Activated naive CD8-positive, alpha-beta T cell treated with anti-CD3 and anti-CD28 coated beads for 36 hours (primary cell): Measurements from ENCODE around the gene POLDIP3. TPM values are rescaled to one million over a fixed set of nuclear protein-coding genes. Genes with fewer than 3 reads are reported as not detected.
"Not testable (repeated sequence)": the region's sequence is repeated elsewhere in the genome, so short reads cannot be mapped to it uniquely, and the experiment has no call there.

ENCODE experiments used
- DNase-seq: peaks from one replicate; pipeline ENCODE4 v3.0.0; 2021
- H3K27ac Mint-ChIP-seq: one replicate; pipeline ENCODE4 v1.8.0; 2022; ENCODE audit warnings: mild to moderate bottlenecking, moderate library complexity, mixed read lengths
- H3K27me3 Mint-ChIP-seq: one replicate; pipeline ENCODE4 v1.8.0; 2022; ENCODE audit warnings: mild to moderate bottlenecking, mixed read lengths
- H3K36me3 Mint-ChIP-seq: one replicate; pipeline ENCODE4 v1.8.0; 2021; ENCODE audit warnings: mild to moderate bottlenecking, mixed read lengths
- H3K4me1 Mint-ChIP-seq: one replicate; pipeline ENCODE4 v1.8.0; 2021; ENCODE audit warnings: mixed read lengths
- H3K4me3 Mint-ChIP-seq: one replicate; pipeline ENCODE4 v1.8.0; 2022; ENCODE audit warnings: mild to moderate bottlenecking, moderate library complexity, mixed read lengths
- H3K9me3 Mint-ChIP-seq: one replicate; pipeline ENCODE4 v1.8.0; 2022; ENCODE audit warnings: mixed read lengths
- total RNA-seq, 2 experiments: library from RNA; stranded (reverse); gene quantifications; one replicate each; pipeline ENCODE4 v1.2.3, GENCODE V29; 2021

The POLDIP3 gene
- total RNA-seq, 2 experiments from 2014 or later: 71.7 to 72.0 TPM

DNA sequence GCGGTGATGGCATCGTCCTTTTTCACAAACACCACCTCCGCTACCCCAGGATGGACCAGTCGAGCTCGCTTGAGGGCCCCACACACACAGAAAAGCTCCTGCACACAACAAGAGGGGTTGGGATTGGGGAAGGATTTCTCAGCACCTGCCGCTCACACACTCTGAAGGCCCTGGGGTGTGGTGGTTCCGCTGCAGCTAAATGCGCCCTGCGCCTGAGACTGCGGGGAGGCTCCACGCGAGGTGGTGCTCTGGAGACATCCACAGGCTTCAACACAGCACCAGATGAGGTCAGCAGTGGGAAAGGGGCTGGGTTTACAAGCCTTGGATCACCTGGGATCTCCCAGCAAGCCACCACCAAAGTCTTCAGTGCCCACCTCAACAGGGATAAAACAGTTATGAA, 22.7 kb downstream of the POLDIP3 start:
- no peaks in the 10 kb centered on the region for H3K9me3 Mint-ChIP-seq
- H3K27ac Mint-ChIP-seq: no peak overlapping the region
- H3K27me3 Mint-ChIP-seq: no peaks in the 10 kb centered on the region
- H3K4me3 Mint-ChIP-seq: no peak overlapping the region
- H3K4me1 Mint-ChIP-seq: no peaks in the 10 kb centered on the region
- peaks cover 10% of the 10 kb centered on the region for H3K36me3 Mint-ChIP-seq
- DNase-seq: no peak

GRCh38 chr22:42587588-42588175, 27.0 kb downstream of the POLDIP3 start:
- Mint-ChIP-seq H3K36me3 (peaks cover 10% of the 10 kb centered on the region), H3K27ac (no peak overlapping the region), H3K4me1 (peaks cover 4% of the 10 kb centered on the region), H3K9me3 (no peaks in the 10 kb centered on the region), H3K4me3 (no peak overlapping the region), H3K27me3 (no peaks in the 10 kb centered on the region)
- DNase-seq: no peak

DNA sequence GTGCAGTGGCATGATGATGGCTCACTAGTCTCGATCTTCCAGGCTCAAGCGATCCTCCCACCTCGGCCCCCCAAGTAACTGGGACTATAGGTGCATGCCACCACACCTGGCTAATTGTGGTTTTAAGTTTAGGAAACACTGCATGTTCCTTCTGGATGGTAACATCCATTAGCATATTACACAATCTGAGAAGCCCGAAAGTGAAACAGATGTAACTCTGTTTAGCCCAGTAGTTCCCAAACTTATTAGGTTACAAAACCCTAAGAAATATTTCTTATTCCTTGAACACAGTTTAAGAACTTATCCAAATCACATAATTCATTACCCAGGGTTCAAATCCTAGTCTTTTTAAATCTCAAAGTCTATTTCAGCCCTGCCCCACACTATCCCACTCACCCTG, 28.3 kb downstream of the POLDIP3 start:
- H3K9me3 Mint-ChIP-seq: no peaks in the 10 kb centered on the region
- H3K4me3 Mint-ChIP-seq: no peak overlapping the region
- H3K36me3 Mint-ChIP-seq: peaks cover 17% of the 10 kb centered on the region
- H3K27ac Mint-ChIP-seq: peak overlapping the region; percentile 13
- H3K4me1 Mint-ChIP-seq: peaks cover 9% of the 10 kb centered on the region
- DNase-seq: no peak
- no peaks in the 10 kb centered on the region for H3K27me3 Mint-ChIP-seq

DNA sequence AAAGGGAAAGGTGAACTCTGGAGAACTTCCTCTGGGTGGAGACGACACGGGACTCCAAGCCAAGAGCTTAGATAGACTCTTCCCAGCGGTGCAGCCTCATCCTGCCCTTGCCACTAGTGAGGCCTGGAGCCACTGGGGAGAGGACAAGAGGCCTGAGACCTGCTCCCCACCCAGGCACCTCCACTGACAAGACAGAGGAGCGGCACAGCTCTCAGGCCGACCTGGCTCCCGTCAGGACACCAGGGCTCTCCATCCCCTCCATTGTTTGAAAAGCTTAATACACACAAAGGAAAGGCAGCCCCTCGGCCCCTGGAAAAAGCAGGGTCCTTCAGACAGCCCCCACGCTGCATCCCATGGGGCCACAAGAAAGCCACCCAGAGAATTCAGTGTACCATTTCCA, 29.6 kb downstream of the POLDIP3 start:
- Mint-ChIP-seq H3K27me3 (no peaks in the 10 kb centered on the region), H3K36me3 (peaks cover 24% of the 10 kb centered on the region), H3K4me1 (peaks cover 12% of the 10 kb centered on the region), H3K4me3 (no peak overlapping the region), H3K9me3 (no peaks in the 10 kb centered on the region), H3K27ac (peak overlapping the region; percentile 42)
- DNase-seq: no peak

DNA sequence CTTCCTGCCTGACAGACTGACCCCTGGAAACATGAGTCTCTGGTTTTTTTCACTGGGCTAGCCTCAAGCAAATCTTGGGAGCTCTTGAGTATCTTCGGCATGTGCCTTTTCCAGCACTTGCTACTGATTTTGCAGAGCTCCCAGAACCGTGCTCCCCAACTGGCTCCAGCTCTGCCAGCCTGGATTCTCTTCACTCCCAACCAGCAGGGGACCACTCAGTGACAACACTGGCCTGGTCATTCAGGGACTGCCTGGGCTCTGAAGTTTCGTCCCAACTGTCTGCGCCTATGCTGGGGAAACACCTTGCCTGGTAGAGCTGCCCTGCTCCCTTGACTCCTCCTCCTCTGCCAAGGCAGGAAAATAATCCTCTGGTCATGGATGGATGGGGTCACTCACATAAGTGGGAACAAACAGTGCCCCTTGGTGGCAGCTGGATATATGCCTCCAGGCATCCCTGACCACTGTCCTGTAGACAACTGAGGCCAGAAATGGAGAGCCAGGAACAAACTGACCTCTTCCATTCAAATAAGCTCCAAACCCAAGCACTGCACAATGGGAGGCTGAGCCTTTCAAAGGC, 30.2 kb downstream of the POLDIP3 start:
- no peaks in the 10 kb centered on the region for H3K27me3 Mint-ChIP-seq
- peaks cover 27% of the 10 kb centered on the region for H3K36me3 Mint-ChIP-seq
- peaks cover 17% of the 10 kb centered on the region for H3K4me1 Mint-ChIP-seq
- H3K4me3 Mint-ChIP-seq: no peak overlapping the region
- no peaks in the 10 kb centered on the region for H3K9me3 Mint-ChIP-seq
- H3K27ac Mint-ChIP-seq: no peak overlapping the region
- DNase-seq: no peak

DNA sequence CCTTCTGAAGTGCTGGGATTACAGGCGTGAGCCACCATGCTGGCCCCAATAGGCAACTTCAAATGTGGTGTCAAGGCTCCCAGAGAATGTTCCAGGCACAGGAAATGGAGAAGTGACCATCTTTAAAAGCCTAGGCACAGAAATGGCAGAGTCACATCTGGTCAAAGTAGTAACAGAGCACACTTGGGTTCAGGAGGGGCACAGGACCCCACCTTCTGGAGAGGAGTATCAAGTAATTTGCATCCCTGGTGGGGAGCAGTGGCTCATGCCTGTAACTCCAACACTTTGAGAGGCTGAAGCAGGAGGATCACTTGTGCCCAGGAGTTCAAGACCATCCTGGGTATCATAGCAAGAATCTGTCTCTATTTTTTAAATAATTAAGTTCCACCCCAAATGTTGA, 31.7 kb downstream of the POLDIP3 start:
- no peak overlapping the region for H3K4me3 Mint-ChIP-seq
- H3K9me3 Mint-ChIP-seq: no peaks in the 10 kb centered on the region
- no peak overlapping the region for H3K27ac Mint-ChIP-seq
- H3K36me3 Mint-ChIP-seq: peaks cover 30% of the 10 kb centered on the region
- H3K4me1 Mint-ChIP-seq: peaks cover 17% of the 10 kb centered on the region
- DNase-seq: no peak
- no peaks in the 10 kb centered on the region for H3K27me3 Mint-ChIP-seq

- Mint-ChIP-seq H3K4me1 (peaks cover 17% of the 10 kb centered on the region), H3K36me3 (peaks cover 28% of the 10 kb centered on the region)
- DNase-seq: peak; percentile 89
These were observed 32.6 kb downstream of the POLDIP3 start for GRCh38 chr22:42581762-42582716.

GRCh38 chr22:42581194-42581761, 33.4 kb downstream of the POLDIP3 start:
- Mint-ChIP-seq H3K36me3 (peaks cover 28% of the 10 kb centered on the region), H3K27ac (peak overlapping the region; percentile 97), H3K4me1 (peaks cover 14% of the 10 kb centered on the region), H3K4me3 (peak overlapping the region; percentile 98)
- not testable (repeated sequence) for H3K27me3 Mint-ChIP-seq, DNase-seq, H3K9me3 Mint-ChIP-seq

More at GRCh38 chr22:42581762-42582716, 32.6 kb downstream of the POLDIP3 start:
- Mint-ChIP-seq H3K9me3 (no peaks in the 10 kb centered on the region), H3K4me3 (peak overlapping the region; percentile 98), H3K27ac (peak overlapping the region; percentile 97), H3K27me3 (no peaks in the 10 kb centered on the region)

DNA sequence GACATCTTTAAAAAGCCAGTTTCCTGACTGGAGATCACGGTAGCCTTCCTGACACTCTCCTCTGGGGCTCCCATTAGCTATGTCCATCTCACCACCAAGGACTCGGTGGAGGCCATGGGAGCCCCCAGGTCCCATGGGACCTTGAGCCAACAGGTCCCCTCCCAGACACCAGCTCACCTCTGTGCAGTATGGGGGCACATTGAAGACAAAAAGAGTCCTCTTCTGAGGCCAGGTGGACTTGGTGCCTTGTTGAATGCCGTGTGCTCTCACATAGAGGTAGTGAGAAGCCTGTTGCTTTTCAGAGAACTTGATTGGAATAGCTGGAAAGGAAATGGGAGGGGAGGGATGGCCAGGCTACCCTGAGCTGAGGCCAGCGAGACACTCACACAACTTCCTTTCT, 34.6 kb downstream of the POLDIP3 start:
- not testable (repeated sequence) for DNase-seq, H3K9me3 Mint-ChIP-seq, H3K27me3 Mint-ChIP-seq
- peak overlapping the region; percentile 62 for H3K27ac Mint-ChIP-seq
- H3K4me3 Mint-ChIP-seq: peak overlapping the region; percentile 63
- H3K4me1 Mint-ChIP-seq: peaks cover 14% of the 10 kb centered on the region
- H3K36me3 Mint-ChIP-seq: peaks cover 26% of the 10 kb centered on the region

GRCh38 chr22:42577623-42578240, 37.0 kb downstream of the POLDIP3 start:
- Mint-ChIP-seq H3K9me3 (no peaks in the 10 kb centered on the region), H3K4me3 (no peak overlapping the region), H3K36me3 (peaks cover 26% of the 10 kb centered on the region), H3K4me1 (peaks cover 14% of the 10 kb centered on the region), H3K27me3 (no peaks in the 10 kb centered on the region), H3K27ac (peak overlapping the region; percentile 45)
- no peak for DNase-seq

GRCh38 chr22:42577141-42577540, 37.5 kb downstream of the POLDIP3 start:
- not testable (repeated sequence) for H3K4me1 Mint-ChIP-seq, DNase-seq, H3K9me3 Mint-ChIP-seq, H3K27ac Mint-ChIP-seq, H3K27me3 Mint-ChIP-seq, H3K4me3 Mint-ChIP-seq
- H3K36me3 Mint-ChIP-seq: peaks cover 24% of the 10 kb centered on the region

GRCh38 chr22:42575996-42576574, 38.6 kb downstream of the POLDIP3 start:
- H3K27ac Mint-ChIP-seq, H3K4me1 Mint-ChIP-seq, H3K27me3 Mint-ChIP-seq, H3K4me3 Mint-ChIP-seq, DNase-seq, H3K9me3 Mint-ChIP-seq: not testable (repeated sequence)
- peaks cover 21% of the 10 kb centered on the region for H3K36me3 Mint-ChIP-seq

DNA sequence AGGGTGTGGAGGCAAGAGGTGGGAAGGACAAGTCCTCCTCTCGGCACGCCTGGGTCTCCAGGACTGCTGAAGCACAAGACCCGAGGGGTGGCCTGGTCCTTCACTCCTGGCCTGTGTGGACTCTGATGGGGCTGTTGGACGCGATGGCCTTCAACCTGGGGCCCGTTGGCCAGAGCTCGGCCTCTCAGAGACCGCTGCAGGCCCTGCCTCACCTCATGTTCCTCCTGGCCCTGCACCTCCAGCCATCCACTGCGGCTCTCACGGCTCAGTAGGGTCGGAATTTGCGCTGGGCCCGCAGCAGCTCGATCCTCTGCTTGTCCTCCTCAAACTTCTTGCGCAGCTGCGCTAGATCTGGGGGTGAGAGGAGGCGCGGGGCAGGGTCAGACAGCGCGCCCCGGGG, 40.2 kb downstream of the POLDIP3 start:
- not testable (repeated sequence) for H3K4me3 Mint-ChIP-seq, DNase-seq, H3K4me1 Mint-ChIP-seq, H3K27me3 Mint-ChIP-seq, H3K9me3 Mint-ChIP-seq, H3K27ac Mint-ChIP-seq
- peaks cover 21% of the 10 kb centered on the region for H3K36me3 Mint-ChIP-seq

GRCh38 chr22:42574046-42574445, 40.6 kb downstream of the POLDIP3 start:
- peaks cover 21% of the 10 kb centered on the region for H3K36me3 Mint-ChIP-seq
- not testable (repeated sequence) for H3K27ac Mint-ChIP-seq, H3K27me3 Mint-ChIP-seq, H3K9me3 Mint-ChIP-seq, H3K4me3 Mint-ChIP-seq, H3K4me1 Mint-ChIP-seq, DNase-seq
